Measurements from ENCODE around the gene ZNF559. TPM values are rescaled to one million over a fixed set of nuclear protein-coding genes. Genes with fewer than 3 reads are reported as not detected.

The ZNF559 gene
- total RNA-seq, 1 donor from 2014 or later, result 5.5 TPM

DNA sequence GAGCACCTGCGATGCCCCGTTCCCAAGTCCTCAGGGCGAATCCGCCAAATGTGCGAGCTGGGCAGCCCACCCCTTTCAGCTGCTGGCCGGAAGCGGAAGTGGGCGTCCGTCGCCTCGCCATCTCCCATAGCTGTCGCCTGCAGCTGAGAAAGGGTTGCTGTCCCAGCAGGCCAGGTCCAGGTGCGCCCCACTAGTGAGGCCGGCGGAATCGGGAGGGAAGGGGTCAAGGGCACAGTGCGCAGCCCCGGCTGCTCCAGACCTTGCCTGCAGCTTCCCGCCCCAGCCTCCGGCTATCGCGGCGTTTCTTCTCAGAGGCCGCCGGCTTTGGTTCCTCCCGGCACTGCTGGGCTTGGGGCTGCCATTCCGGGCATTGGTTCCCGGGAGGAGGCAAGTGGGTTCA is 38.9 kb downstream of the ZNF559 start, which contains the start of gene ZNF177:
TSS of gene ZNF177 (plus strand) at position 109 of the 400 bp plus-strand sequence. CDS start 15,299 bp downstream, outside the sequence.
- DNase-seq (ENCODE audit: low read depth), result peak; percentile 31
- H3K9ac ChIP-seq (ENCODE audit: low read length), result peak within 1 kb of the TSS; percentile 43
- peak within 1 kb of the TSS; percentile 52 for H3K4me3 ChIP-seq (ENCODE audit: insufficient read depth, low read depth, low read length)
- Mint-ChIP-seq H3K27ac (ENCODE audit: unreplicated experiment) (no peak within 1 kb of the TSS), H3K27me3 (ENCODE audit: low read depth, unreplicated experiment) (no peaks in the 10 kb centered on the region), H3K9me3 (ENCODE audit: unreplicated experiment) (peaks cover 42% of the 10 kb centered on the region), H3K4me1 (ENCODE audit: low read depth, unreplicated experiment) (no peaks in the 10 kb centered on the region), H3K36me3 (ENCODE audit: low read depth, unreplicated experiment) (peaks cover 12% of the 10 kb centered on the region), H3K4me3 (ENCODE audit: unreplicated experiment) (no peak within 1 kb of the TSS)
- no peaks in the 10 kb centered on the region for H3K27me3 ChIP-seq (ENCODE audit: insufficient read depth, low read length)
- peak within 1 kb of the TSS; percentile 78 for H3K4me2 ChIP-seq (ENCODE audit: low read length)
- H3K79me2 ChIP-seq (ENCODE audit: insufficient read depth, low read length), result no peaks in the 10 kb centered on the region
- no peak for FAIRE-seq
- H3K27ac ChIP-seq (ENCODE audit: low read depth, low read length), result no peak within 1 kb of the TSS
- peak within 1 kb of the TSS; percentile 71 for H2AFZ ChIP-seq (ENCODE audit: low read depth, low read length)
- TF ChIP-seq, protein P1, sequence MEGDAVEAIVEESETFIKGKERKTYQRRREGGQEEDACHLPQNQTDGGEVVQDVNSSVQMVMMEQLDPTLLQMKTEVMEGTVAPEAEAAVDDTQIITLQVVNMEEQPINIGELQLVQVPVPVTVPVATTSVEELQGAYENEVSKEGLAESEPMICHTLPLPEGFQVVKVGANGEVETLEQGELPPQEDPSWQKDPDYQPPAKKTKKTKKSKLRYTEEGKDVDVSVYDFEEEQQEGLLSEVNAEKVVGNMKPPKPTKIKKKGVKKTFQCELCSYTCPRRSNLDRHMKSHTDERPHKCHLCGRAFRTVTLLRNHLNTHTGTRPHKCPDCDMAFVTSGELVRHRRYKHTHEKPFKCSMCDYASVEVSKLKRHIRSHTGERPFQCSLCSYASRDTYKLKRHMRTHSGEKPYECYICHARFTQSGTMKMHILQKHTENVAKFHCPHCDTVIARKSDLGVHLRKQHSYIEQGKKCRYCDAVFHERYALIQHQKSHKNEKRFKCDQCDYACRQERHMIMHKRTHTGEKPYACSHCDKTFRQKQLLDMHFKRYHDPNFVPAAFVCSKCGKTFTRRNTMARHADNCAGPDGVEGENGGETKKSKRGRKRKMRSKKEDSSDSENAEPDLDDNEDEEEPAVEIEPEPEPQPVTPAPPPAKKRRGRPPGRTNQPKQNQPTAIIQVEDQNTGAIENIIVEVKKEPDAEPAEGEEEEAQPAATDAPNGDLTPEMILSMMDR (IDR thresholded peaks at IDR 0.05; ENCODE audit: insufficient read depth, low read depth, low read length), result no peak
- no peak for TF ChIP-seq EZH2 (IDR thresholded peaks at IDR 0.05; ENCODE audit: insufficient read depth, low read length)
- H3K36me3 ChIP-seq (ENCODE audit: insufficient read depth, low read length), result no peaks in the 10 kb centered on the region
- no peaks in the 10 kb centered on the region for H4K20me1 ChIP-seq (ENCODE audit: insufficient read depth, low read length)
- peaks cover 12% of the 10 kb centered on the region for H3K9me3 ChIP-seq (ENCODE audit: insufficient read depth, low read depth, low read length)
- no peaks in the 10 kb centered on the region for H3K4me1 ChIP-seq (ENCODE audit: insufficient read depth, low read length)

DNA sequence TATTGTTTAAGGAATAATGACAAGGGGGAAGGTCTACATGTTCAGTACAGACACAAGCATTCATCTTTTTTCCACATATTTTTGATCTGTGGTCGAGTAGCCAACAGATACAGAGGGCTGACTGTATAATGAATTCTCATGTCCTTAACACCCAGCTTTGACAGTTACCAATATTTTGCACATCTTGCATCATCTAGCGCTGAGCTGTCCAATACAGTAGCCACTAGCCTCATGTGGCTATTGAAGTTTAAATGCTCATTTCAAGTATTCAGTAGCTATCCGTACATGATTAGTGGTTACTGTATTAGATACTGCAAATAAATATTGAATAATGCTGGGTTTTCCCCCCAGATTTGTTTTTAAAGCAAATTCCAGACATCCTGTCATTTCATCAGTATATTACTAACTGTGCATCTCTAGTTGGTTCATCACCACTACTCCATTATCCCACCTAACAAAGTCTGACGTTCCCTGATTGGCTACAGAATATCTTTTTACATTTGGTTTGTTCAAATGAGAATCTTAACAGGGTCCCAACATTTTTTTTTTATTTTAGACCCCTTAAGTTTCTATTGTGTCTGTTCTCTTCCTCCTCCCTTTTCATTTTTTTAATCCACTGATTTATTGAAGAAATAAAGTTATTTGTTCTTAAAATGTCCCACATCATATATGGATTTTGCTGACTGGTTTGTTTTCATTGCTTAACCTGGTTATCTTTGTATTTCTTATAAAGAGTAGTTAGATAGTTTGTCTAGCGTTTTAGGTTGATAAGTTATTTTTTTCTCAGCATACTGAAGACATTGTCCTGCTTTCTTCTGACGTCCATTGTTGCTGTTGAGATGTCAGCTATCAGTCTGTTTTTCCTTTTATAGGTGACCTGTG is 47.0 kb downstream of the ZNF559 start:
- no peak overlapping the region for H3K4me3 Mint-ChIP-seq (ENCODE audit: unreplicated experiment)
- no peaks in the 10 kb centered on the region for H3K79me2 ChIP-seq (ENCODE audit: insufficient read depth, low read length)
- no peak overlapping the region for H2AFZ ChIP-seq (ENCODE audit: low read depth, low read length)
- no peak overlapping the region for H3K27ac Mint-ChIP-seq (ENCODE audit: unreplicated experiment)
- no peaks in the 10 kb centered on the region for H3K4me1 ChIP-seq (ENCODE audit: insufficient read depth, low read length)
- no peak overlapping the region for H3K4me3 ChIP-seq (ENCODE audit: insufficient read depth, low read depth, low read length)
- no peaks in the 10 kb centered on the region for H3K27me3 Mint-ChIP-seq (ENCODE audit: low read depth, unreplicated experiment)
- no peaks in the 10 kb centered on the region for H3K4me1 Mint-ChIP-seq (ENCODE audit: low read depth, unreplicated experiment)
- no peak for FAIRE-seq
- DNase-seq (ENCODE audit: low read depth), result no peak
- H3K27ac ChIP-seq (ENCODE audit: low read depth, low read length), result no peak overlapping the region
- no peak overlapping the region for H3K4me2 ChIP-seq (ENCODE audit: low read length)
- H3K9me3 ChIP-seq (ENCODE audit: insufficient read depth, low read depth, low read length), result peaks cover 11% of the 10 kb centered on the region
- peaks cover 3% of the 10 kb centered on the region for H3K36me3 Mint-ChIP-seq (ENCODE audit: low read depth, unreplicated experiment)
- H4K20me1 ChIP-seq (ENCODE audit: insufficient read depth, low read length), result no peaks in the 10 kb centered on the region
- H3K36me3 ChIP-seq (ENCODE audit: insufficient read depth, low read length), result no peaks in the 10 kb centered on the region
- H3K9ac ChIP-seq (ENCODE audit: low read length), result no peak overlapping the region
- H3K27me3 ChIP-seq (ENCODE audit: insufficient read depth, low read length), result no peaks in the 10 kb centered on the region
- H3K9me3 Mint-ChIP-seq (ENCODE audit: unreplicated experiment), result peaks cover 19% of the 10 kb centered on the region
- TF ChIP-seq, protein P1 (IDR thresholded peaks at IDR 0.05; ENCODE audit: insufficient read depth, low read depth, low read length), result no peak
- no peak for TF ChIP-seq EZH2 (IDR thresholded peaks at IDR 0.05; ENCODE audit: insufficient read depth, low read length)

DNA sequence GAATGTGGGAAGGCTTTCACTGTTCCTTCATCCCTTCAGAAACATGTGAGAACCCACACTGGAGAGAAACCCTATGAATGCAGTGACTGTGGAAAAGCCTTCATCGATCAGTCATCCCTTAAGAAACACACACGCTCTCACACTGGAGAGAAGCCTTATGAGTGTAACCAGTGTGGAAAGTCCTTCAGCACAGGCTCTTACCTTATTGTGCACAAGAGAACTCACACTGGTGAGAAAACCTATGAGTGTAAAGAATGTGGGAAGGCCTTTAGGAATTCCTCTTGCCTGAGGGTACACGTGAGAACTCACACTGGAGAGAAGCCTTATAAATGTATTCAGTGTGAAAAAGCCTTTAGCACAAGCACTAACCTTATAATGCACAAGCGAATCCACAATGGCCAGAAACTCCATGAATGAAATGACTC is 57.4 kb downstream of the ZNF559 start:
- H3K4me3 Mint-ChIP-seq (ENCODE audit: unreplicated experiment), result no peak overlapping the region
- no peaks in the 10 kb centered on the region for H4K20me1 ChIP-seq (ENCODE audit: insufficient read depth, low read length)
- no peak overlapping the region for H2AFZ ChIP-seq (ENCODE audit: low read depth, low read length)
- no peaks in the 10 kb centered on the region for H3K27me3 Mint-ChIP-seq (ENCODE audit: low read depth, unreplicated experiment)
- H3K27me3 ChIP-seq (ENCODE audit: insufficient read depth, low read length), result no peaks in the 10 kb centered on the region
- TF ChIP-seq EZH2 (IDR thresholded peaks at IDR 0.05; ENCODE audit: insufficient read depth, low read length), result no peak
- H3K9me3 ChIP-seq (ENCODE audit: insufficient read depth, low read depth, low read length), result peaks cover 89% of the 10 kb centered on the region
- H3K27ac Mint-ChIP-seq (ENCODE audit: unreplicated experiment), result no peak overlapping the region
- H3K9me3 Mint-ChIP-seq (ENCODE audit: unreplicated experiment), result peaks cover 60% of the 10 kb centered on the region
- no peaks in the 10 kb centered on the region for H3K4me1 Mint-ChIP-seq (ENCODE audit: low read depth, unreplicated experiment)
- no peak overlapping the region for H3K4me3 ChIP-seq (ENCODE audit: insufficient read depth, low read depth, low read length)
- H3K36me3 ChIP-seq (ENCODE audit: insufficient read depth, low read length), result peaks cover 37% of the 10 kb centered on the region
- FAIRE-seq (no peak), DNase-seq (ENCODE audit: low read depth) (peak; percentile 3)
- H3K4me2 ChIP-seq (ENCODE audit: low read length), result no peak overlapping the region
- H3K79me2 ChIP-seq (ENCODE audit: insufficient read depth, low read length), result no peaks in the 10 kb centered on the region
- H3K27ac ChIP-seq (ENCODE audit: low read depth, low read length), result no peak overlapping the region
- peaks cover 40% of the 10 kb centered on the region for H3K36me3 Mint-ChIP-seq (ENCODE audit: low read depth, unreplicated experiment)
- no peaks in the 10 kb centered on the region for H3K4me1 ChIP-seq (ENCODE audit: insufficient read depth, low read length)
- H3K9ac ChIP-seq (ENCODE audit: low read length), result no peak overlapping the region

Other genes with a start within 250 kb of the ZNF559 start
- not detected in 2 replicates for gene OR1M1, start 237.1 kb upstream of the ZNF559 start, total RNA-seq
- not detected in 2 replicates for gene OR7G2, start 216.7 kb upstream of the ZNF559 start, total RNA-seq
- gene OR7G1, start 208.4 kb upstream of the ZNF559 start, total RNA-seq, result not detected in 2 replicates
- not detected in 2 replicates for gene OR7G3, start 197.2 kb upstream of the ZNF559 start, total RNA-seq
- 32.8 and 32.9 TPM in 2 replicates for gene ZNF317, start 183.8 kb upstream of the ZNF559 start, total RNA-seq
- not detected in 2 replicates for gene OR7D2, start 145.2 kb upstream of the ZNF559 start, total RNA-seq
- not detected in 2 replicates for gene OR7D4, start 104.6 kb upstream of the ZNF559 start, total RNA-seq
- gene OR7E24, start 73.2 kb upstream of the ZNF559 start, total RNA-seq, result not detected in 2 replicates
- gene ZNF699, start 14.3 kb upstream of the ZNF559 start, total RNA-seq, result 2.8 and 3.0 TPM in 2 replicates
- 1.2 and 1.7 TPM in 2 replicates for gene ZNF177, start 38.8 kb downstream of the ZNF559 start, total RNA-seq
- gene ZNF266, start 111.4 kb downstream of the ZNF559 start, total RNA-seq, result 14.7 and 15.5 TPM in 2 replicates
- not detected in 2 replicates for gene ZNF560, start 174.4 kb downstream of the ZNF559 start, total RNA-seq
- 31.8 and 34.8 TPM in 2 replicates for gene ZNF426, start 214.5 kb downstream of the ZNF559 start, total RNA-seq